ENCODE measurements around the gene CNGA4. TPM values are rescaled to one million over a fixed set of nuclear protein-coding genes. Genes with fewer than 3 reads are reported as not detected.
A peak's percentile ranks its signal among the peaks of the same experiment; 100 is the strongest.

The CNGA4 gene
- total and polyA plus RNA-seq, 2 of the 13 experiments (the other 11 are each of a cell fraction or from before 2014, with no cell fraction given), result 0.03 TPM; not detected in 1

DNA sequence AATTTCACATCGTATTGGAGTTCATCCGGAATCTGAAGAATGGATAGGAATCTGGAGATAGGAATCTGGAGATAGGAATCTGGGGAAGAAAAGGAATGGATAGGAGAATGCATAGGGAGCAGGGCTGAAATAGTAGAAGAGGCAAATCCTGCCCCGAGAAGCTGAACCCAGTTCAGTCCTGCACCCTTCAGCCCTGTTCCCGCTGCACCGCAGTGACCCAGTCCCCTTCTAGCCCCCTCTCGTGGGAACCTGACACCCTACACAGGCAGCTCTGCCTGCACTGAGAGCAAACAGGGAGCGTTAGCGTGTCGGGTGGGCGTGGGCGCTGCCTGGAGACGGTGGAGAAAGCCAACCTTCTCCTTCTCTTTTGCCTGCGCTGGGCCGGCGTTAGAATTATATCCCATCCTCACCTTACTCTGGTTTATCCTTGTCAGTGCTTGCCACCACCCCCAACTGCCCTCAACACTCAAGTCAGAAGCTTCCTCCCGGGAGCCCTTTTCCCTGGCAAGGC lies 19.7 kb downstream of the CNGA4 start:
- no peak overlapping the region for H3K9ac ChIP-seq (ENCODE audit: insufficient read depth, low read depth, low read length)
- TF ChIP-seq CEBPG (CRISPR knock-in tag; IDR thresholded peaks at IDR 0.05) (no peak), ZNF205 (CRISPR knock-in tag; IDR thresholded peaks at IDR 0.05) (no peak), CEBPZ (IDR thresholded peaks at IDR 0.05; ENCODE audit: low read length) (no peak), CCDC6 (CRISPR knock-in tag; IDR thresholded peaks at IDR 0.05) (no peak), REPIN1 (CRISPR knock-in tag; IDR thresholded peaks at IDR 0.05; ENCODE audit: borderline replicate concordance, low read depth) (no peak), GMEB2 (CRISPR knock-in tag; IDR thresholded peaks at IDR 0.05; ENCODE audit: low read depth) (no peak), ZNF441 (CRISPR knock-in tag; IDR thresholded peaks at IDR 0.05; ENCODE audit: borderline replicate concordance) (no peak), MIER2 (CRISPR knock-in tag; IDR thresholded peaks at IDR 0.05) (no peak)
- TF ChIP-seq, protein P1, sequence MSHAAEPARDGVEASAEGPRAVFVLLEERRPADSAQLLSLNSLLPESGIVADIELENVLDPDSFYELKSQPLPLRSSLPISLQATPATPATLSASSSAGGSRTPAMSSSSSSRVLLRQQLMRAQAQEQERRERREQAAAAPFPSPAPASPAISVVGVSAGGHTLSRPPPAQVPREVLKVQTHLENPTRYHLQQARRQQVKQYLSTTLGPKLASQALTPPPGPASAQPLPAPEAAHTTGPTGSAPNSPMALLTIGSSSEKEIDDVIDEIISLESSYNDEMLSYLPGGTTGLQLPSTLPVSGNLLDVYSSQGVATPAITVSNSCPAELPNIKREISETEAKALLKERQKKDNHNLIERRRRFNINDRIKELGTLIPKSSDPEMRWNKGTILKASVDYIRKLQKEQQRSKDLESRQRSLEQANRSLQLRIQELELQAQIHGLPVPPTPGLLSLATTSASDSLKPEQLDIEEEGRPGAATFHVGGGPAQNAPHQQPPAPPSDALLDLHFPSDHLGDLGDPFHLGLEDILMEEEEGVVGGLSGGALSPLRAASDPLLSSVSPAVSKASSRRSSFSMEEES (CRISPR knock-in tag; IDR thresholded peaks at IDR 0.05), result no peak
- H3K4me3 ChIP-seq (replicated peaks in 1 of 3; ENCODE audit: insufficient read depth in 1 of 3, low read depth in 2 of 3, low read length in 3 of 3), result no peak overlapping the region
- no peaks in the 10 kb centered on the region for H3K4me1 ChIP-seq (ENCODE audit: insufficient read depth, low read length)
- no TSS peak for BruUV-seq (replicated peaks)
- no peaks in the 10 kb centered on the region for H3K36me3 ChIP-seq (replicated peaks in 1 of 2; ENCODE audit: control insufficient read depth in 1 of 2, insufficient read depth in 2 of 2, low read length in 2 of 2)
- H3K9me3 ChIP-seq (ENCODE audit: low read length), result no peaks in the 10 kb centered on the region
- WGBS (ENCODE audit: low lambda C conversion rate), result 25% methylated on average over 15 of the region's 16 CpGs
- FAIRE-seq (no peak), DNase-seq (ENCODE audit: low spot score) (no peak), ATAC-seq (peak; percentile 39; the same call in 2 of the 3 replicates)
- ChIA-PET POLR2A (no interaction called here), CTCF (ENCODE audit: low intra/inter-chr PET ratio, low total read pairs) (no interaction called here)
- intact Hi-C loops (cut with micrococcal nuclease; ENCODE audit: unreplicated experiment) (no loop called here), in situ Hi-C loops (cut with HindIII; ENCODE audit: extremely low pct_ligation_motif_present, low pct_unique_long_range_greater_than_20kb) (no loop called here)
- H3K79me2 ChIP-seq (ENCODE audit: insufficient read depth, low read length), result no peaks in the 10 kb centered on the region
- no peak overlapping the region for H3K4me2 ChIP-seq (ENCODE audit: low read depth, low read length)
- H2AFZ ChIP-seq (ENCODE audit: low read length), result no peak overlapping the region
- H4K20me1 ChIP-seq (ENCODE audit: insufficient read depth, low read length), result no peaks in the 10 kb centered on the region
- peaks cover 3 to 34% of the 10 kb centered on the region in 2 experiments; a peak in 4 of 5 replicates for H3K27me3 ChIP-seq (ENCODE audit: control insufficient read depth in 1 of 2, insufficient read depth in 2 of 2, low read length in 2 of 2)
- no peak overlapping the region for H3K27ac ChIP-seq (ENCODE audit: extremely low read length, insufficient read depth, low read length)
